Vagina (tissue), 2 donors: ENCODE measurements around the gene VMP1.

Source experiments
- CTCF ChIP-seq, 3 experiments: fragments of 450-650 bp in 2 of 3; fragments of 200-600 bp in 1 of 3; sonication (generic) in 1 of 3; IDR thresholded peaks; one replicate each; pipeline ENCODE4 v1.5.1; 2017 to 2019; ENCODE audit warnings: antibody characterized with exemption in 3 of 3, mild to moderate bottlenecking in 2 of 3, moderate library complexity in 2 of 3
- POLR2A ChIP-seq, 2 donors: fragments of 450-650 bp; IDR thresholded peaks; one replicate each; pipeline ENCODE4 v1.6.1; 2017; ENCODE audit warnings: antibody characterized with exemption in 2 of 2, mild to moderate bottlenecking in 2 of 2, moderate library complexity in 2 of 2
- POLR2AphosphoS5 ChIP-seq, 2 donors: sonication (generic); formaldehyde crosslinking; IDR thresholded peaks; one replicate each; pipeline ENCODE4 v1.9.0; 2017; ENCODE audit warnings: antibody characterized with exemption in 2 of 2, mild to moderate bottlenecking in 2 of 2, low read depth in 1 of 2; ENCODE audit not compliant: insufficient read depth in 1 of 2

DNA sequence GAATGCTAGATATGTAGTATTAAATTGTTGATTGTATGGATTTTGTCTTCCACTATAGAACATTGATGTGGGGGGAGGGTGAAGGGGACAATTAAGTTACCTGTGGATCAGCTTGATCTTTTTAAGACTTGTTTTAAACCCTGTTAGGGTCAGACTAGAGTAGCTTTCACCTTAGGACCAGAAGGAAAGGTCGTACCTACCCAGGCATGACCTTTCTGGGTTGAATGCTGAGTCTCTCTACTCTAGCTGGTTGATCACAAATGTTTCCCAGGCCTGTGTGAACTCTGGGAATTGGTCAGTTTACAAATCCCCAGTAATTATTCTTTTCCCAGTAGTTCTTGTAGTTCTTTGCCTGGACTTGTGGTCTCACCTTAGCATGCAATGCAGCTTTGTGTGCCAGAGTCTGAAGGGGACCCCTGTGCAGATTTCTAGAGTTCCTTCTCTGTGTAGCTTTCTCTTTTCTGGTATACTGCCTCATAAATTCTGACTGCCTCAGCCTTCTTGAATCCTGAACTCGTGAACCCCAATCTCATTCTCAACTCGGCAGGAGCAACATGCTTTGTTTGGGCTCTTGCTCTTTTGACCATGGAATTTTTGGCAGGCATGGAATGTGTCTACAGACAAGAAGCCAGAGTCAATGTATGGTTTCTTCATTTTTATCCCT, 54.1 kb downstream of the VMP1 start:
- no peak for TF ChIP-seq POLR2AphosphoS5 (IDR thresholded peaks at IDR 0.05; ENCODE audit: insufficient read depth in 1 of 2, low read depth in 1 of 2)
- TF ChIP-seq POLR2A (IDR thresholded peaks at IDR 0.05) = no peak
- no peak for TF ChIP-seq CTCF (IDR thresholded peaks at IDR 0.05)
